ENCODE measurements around the gene POTEH. TPM values are rescaled to one million over a fixed set of nuclear protein-coding genes. Genes with fewer than 3 reads are reported as not detected.
"Not testable (repeated sequence)": the region's sequence is repeated elsewhere in the genome, so short reads cannot be mapped to it uniquely, and the experiment has no call there.

POTEH gene
- total and polyA plus RNA-seq, 2 donors, result 0.02 TPM; not detected in 1

DNA sequence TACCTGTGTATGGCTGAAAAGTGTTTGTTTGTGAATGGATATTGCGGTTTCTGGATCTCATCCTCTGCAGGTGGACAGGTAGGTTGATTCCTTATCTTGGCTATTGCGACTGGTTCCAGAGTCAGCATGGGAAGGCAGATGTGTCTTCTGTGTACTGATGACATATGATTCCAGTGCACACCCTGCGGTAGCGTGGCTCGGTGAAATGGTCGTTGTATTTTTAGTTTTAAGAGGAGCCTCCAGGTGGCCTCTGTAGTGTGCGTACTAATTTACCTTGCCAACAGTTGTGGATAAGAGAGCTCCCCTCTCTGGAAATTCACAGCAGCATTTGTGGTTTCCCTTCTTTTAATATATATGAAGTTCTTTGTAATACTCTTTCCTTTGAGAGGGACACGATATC is 10.1 kb upstream of the POTEH start:
- not testable (repeated sequence) for H3K4me3 ChIP-seq (ENCODE audit: low read length in 2 of 2); H3K27ac ChIP-seq (ENCODE audit: low read depth in 1 of 2, low read length in 1 of 2); H3K27me3 ChIP-seq (ENCODE audit: control insufficient read depth in 2 of 2, insufficient read depth in 1 of 2, low read length in 1 of 2); H3K9me3 ChIP-seq (ENCODE audit: control insufficient read depth in 2 of 2, insufficient read depth in 1 of 2, low read length in 1 of 2); H3K36me3 ChIP-seq (ENCODE audit: control insufficient read depth in 2 of 2, insufficient read depth in 2 of 2, low read length in 1 of 2); DNase-seq (ENCODE audit: low read depth in 6 of 9, low spot score in 9 of 9); H3K4me1 ChIP-seq (ENCODE audit: control insufficient read depth in 2 of 2, insufficient read depth in 2 of 2, low read length in 2 of 2)
- 90% methylated on average over 6 of the region's 8 CpGs for WGBS

DNA sequence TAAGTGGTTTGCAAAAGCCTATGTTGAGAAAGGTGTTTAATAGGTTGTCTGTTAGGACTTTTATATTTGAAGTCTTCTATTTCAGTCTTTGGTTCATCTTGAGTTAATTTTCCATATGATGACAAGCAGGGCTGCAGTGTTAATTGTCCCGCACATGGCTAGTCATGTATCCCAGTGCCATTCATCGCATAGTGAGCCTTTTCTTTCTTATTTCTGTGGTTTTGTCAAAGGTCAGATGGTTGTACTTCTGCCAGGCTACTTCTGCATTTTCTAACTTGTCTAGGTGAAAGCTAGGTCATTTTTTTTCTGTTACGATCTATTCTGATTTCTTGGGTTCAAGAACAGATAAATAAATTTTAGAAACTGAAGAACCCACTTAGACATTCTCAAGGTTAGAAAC is 5.7 kb upstream of the POTEH start:
- not testable (repeated sequence) for DNase-seq (ENCODE audit: low read depth in 6 of 9, low spot score in 9 of 9); H3K4me1 ChIP-seq (ENCODE audit: control insufficient read depth in 2 of 2, insufficient read depth in 2 of 2, low read length in 2 of 2); H3K27ac ChIP-seq (ENCODE audit: low read depth in 1 of 2, low read length in 1 of 2); H3K36me3 ChIP-seq (ENCODE audit: control insufficient read depth in 2 of 2, insufficient read depth in 2 of 2, low read length in 1 of 2); H3K9me3 ChIP-seq (ENCODE audit: control insufficient read depth in 2 of 2, insufficient read depth in 1 of 2, low read length in 1 of 2); H3K27me3 ChIP-seq (ENCODE audit: control insufficient read depth in 2 of 2, insufficient read depth in 1 of 2, low read length in 1 of 2); H3K4me3 ChIP-seq (ENCODE audit: low read length in 2 of 2)
- 92% methylated on average over 2 of the region's 3 CpGs for whole genome bisulfite sequencing

- not testable (repeated sequence) for H3K27me3 ChIP-seq (ENCODE audit: control insufficient read depth in 2 of 2, insufficient read depth in 1 of 2, low read length in 1 of 2); H3K4me1 ChIP-seq (ENCODE audit: control insufficient read depth in 2 of 2, insufficient read depth in 2 of 2, low read length in 2 of 2); H3K36me3 ChIP-seq (ENCODE audit: control insufficient read depth in 2 of 2, insufficient read depth in 2 of 2, low read length in 1 of 2); H3K27ac ChIP-seq (ENCODE audit: low read depth in 1 of 2, low read length in 1 of 2); H3K4me3 ChIP-seq (ENCODE audit: low read length in 2 of 2); H3K9me3 ChIP-seq (ENCODE audit: control insufficient read depth in 2 of 2, insufficient read depth in 1 of 2, low read length in 1 of 2); DNase-seq (ENCODE audit: low read depth in 6 of 9, low spot score in 9 of 9)
- WGBS, result no CpG with 5 or more reads among the region's 6 CpGs
Observed at GRCh38 chr22:15684695-15685094, 5.1 kb upstream of the POTEH start.

GRCh38 chr22:15685641-15686040 is 4.2 kb upstream of the POTEH start:
- not testable (repeated sequence) for H3K4me3 ChIP-seq (ENCODE audit: low read length in 2 of 2); H3K4me1 ChIP-seq (ENCODE audit: control insufficient read depth in 2 of 2, insufficient read depth in 2 of 2, low read length in 2 of 2); H3K27me3 ChIP-seq (ENCODE audit: control insufficient read depth in 2 of 2, insufficient read depth in 1 of 2, low read length in 1 of 2); H3K36me3 ChIP-seq (ENCODE audit: control insufficient read depth in 2 of 2, insufficient read depth in 2 of 2, low read length in 1 of 2); H3K27ac ChIP-seq (ENCODE audit: low read depth in 1 of 2, low read length in 1 of 2); DNase-seq (ENCODE audit: low read depth in 6 of 9, low spot score in 9 of 9); H3K9me3 ChIP-seq (ENCODE audit: control insufficient read depth in 2 of 2, insufficient read depth in 1 of 2, low read length in 1 of 2)
- WGBS, result 77% methylated on average over 4 of the region's 4 CpGs

- not testable (repeated sequence) for H3K36me3 ChIP-seq (ENCODE audit: control insufficient read depth in 2 of 2, insufficient read depth in 2 of 2, low read length in 1 of 2); H3K9me3 ChIP-seq (ENCODE audit: control insufficient read depth in 2 of 2, insufficient read depth in 1 of 2, low read length in 1 of 2); H3K27me3 ChIP-seq (ENCODE audit: control insufficient read depth in 2 of 2, insufficient read depth in 1 of 2, low read length in 1 of 2); H3K4me3 ChIP-seq (ENCODE audit: low read length in 2 of 2); DNase-seq (ENCODE audit: low read depth in 6 of 9, low spot score in 9 of 9); H3K4me1 ChIP-seq (ENCODE audit: control insufficient read depth in 2 of 2, insufficient read depth in 2 of 2, low read length in 2 of 2); H3K27ac ChIP-seq (ENCODE audit: low read depth in 1 of 2, low read length in 1 of 2)
- WGBS, result 86% methylated on average over 3 of the region's 3 CpGs
Observed at GRCh38 chr22:15687086-15687485, 2.7 kb upstream of the POTEH start.

GRCh38 chr22:15687676-15688075 is 2.1 kb upstream of the POTEH start:
- H3K36me3 ChIP-seq (ENCODE audit: control insufficient read depth in 2 of 2, insufficient read depth in 2 of 2, low read length in 1 of 2); DNase-seq (ENCODE audit: low read depth in 6 of 9, low spot score in 9 of 9): not testable (repeated sequence)
- WGBS, result 90% methylated on average over 4 of the region's 4 CpGs

GRCh38 chr22:15688090-15688489 is 1.7 kb upstream of the POTEH start:
- H3K9me3 ChIP-seq (ENCODE audit: control insufficient read depth in 2 of 2, insufficient read depth in 1 of 2, low read length in 1 of 2); H3K27ac ChIP-seq (ENCODE audit: low read depth in 1 of 2, low read length in 1 of 2); H3K36me3 ChIP-seq (ENCODE audit: control insufficient read depth in 2 of 2, insufficient read depth in 2 of 2, low read length in 1 of 2); H3K27me3 ChIP-seq (ENCODE audit: control insufficient read depth in 2 of 2, insufficient read depth in 1 of 2, low read length in 1 of 2); H3K4me3 ChIP-seq (ENCODE audit: low read length in 2 of 2); DNase-seq (ENCODE audit: low read depth in 6 of 9, low spot score in 9 of 9); H3K4me1 ChIP-seq (ENCODE audit: control insufficient read depth in 2 of 2, insufficient read depth in 2 of 2, low read length in 2 of 2): not testable (repeated sequence)
- 88% methylated on average over 2 of the region's 2 CpGs for WGBS

More at GRCh38 chr22:15687676-15688075, 2.1 kb upstream of the POTEH start:
- H3K4me3 ChIP-seq (ENCODE audit: low read length in 2 of 2); H3K27ac ChIP-seq (ENCODE audit: low read depth in 1 of 2, low read length in 1 of 2); H3K27me3 ChIP-seq (ENCODE audit: control insufficient read depth in 2 of 2, insufficient read depth in 1 of 2, low read length in 1 of 2); H3K9me3 ChIP-seq (ENCODE audit: control insufficient read depth in 2 of 2, insufficient read depth in 1 of 2, low read length in 1 of 2); H3K4me1 ChIP-seq (ENCODE audit: control insufficient read depth in 2 of 2, insufficient read depth in 2 of 2, low read length in 2 of 2): not testable (repeated sequence)

GRCh38 chr22:15689012-15689748 is 646 bp upstream of the POTEH start:
- 90% methylated on average over 77 of the region's 77 CpGs for WGBS
- H3K36me3 ChIP-seq (ENCODE audit: control insufficient read depth in 2 of 2, insufficient read depth in 2 of 2, low read length in 1 of 2); H3K27ac ChIP-seq (ENCODE audit: low read depth in 1 of 2, low read length in 1 of 2); DNase-seq (ENCODE audit: low read depth in 6 of 9, low spot score in 9 of 9); H3K27me3 ChIP-seq (ENCODE audit: control insufficient read depth in 2 of 2, insufficient read depth in 1 of 2, low read length in 1 of 2); H3K4me3 ChIP-seq (ENCODE audit: low read length in 2 of 2); H3K4me1 ChIP-seq (ENCODE audit: control insufficient read depth in 2 of 2, insufficient read depth in 2 of 2, low read length in 2 of 2); H3K9me3 ChIP-seq (ENCODE audit: control insufficient read depth in 2 of 2, insufficient read depth in 1 of 2, low read length in 1 of 2): not testable (repeated sequence)

GRCh38 chr22:15713600-15713999 is 23.8 kb downstream of the POTEH start:
- H3K27ac ChIP-seq (ENCODE audit: low read depth in 1 of 2, low read length in 1 of 2); H3K9me3 ChIP-seq (ENCODE audit: control insufficient read depth in 2 of 2, insufficient read depth in 1 of 2, low read length in 1 of 2); DNase-seq (ENCODE audit: low read depth in 6 of 9, low spot score in 9 of 9); H3K36me3 ChIP-seq (ENCODE audit: control insufficient read depth in 2 of 2, insufficient read depth in 2 of 2, low read length in 1 of 2); H3K4me1 ChIP-seq (ENCODE audit: control insufficient read depth in 2 of 2, insufficient read depth in 2 of 2, low read length in 2 of 2); H3K4me3 ChIP-seq (ENCODE audit: low read length in 2 of 2); H3K27me3 ChIP-seq (ENCODE audit: control insufficient read depth in 2 of 2, insufficient read depth in 1 of 2, low read length in 1 of 2): not testable (repeated sequence)
- WGBS, result 84% methylated on average over 2 of the region's 4 CpGs
